Body of pancreas (tissue), 4 donors: ENCODE results near the gene ZNF341. TPM values are rescaled to one million over a fixed set of nuclear protein-coding genes. Genes with fewer than 3 reads are reported as not detected.

Experiments
- ATAC-seq: fragments of 150-250 bp; one replicate; pipeline ENCODE4 v1.9.1; 2016
- DNase-seq, 4 donors: peaks; one replicate each; pipeline ENCODE4 v3.0.0-alpha.2; 2019
- H3K27ac ChIP-seq, 4 donors: fragments of 200-600 bp; sonication (generic); 1 replicate in 3 of 4; 2 replicates in 1 of 4; pipeline versions ENCODE4 v1.5.1 to v1.6.1; 2016 to 2019; ENCODE audit warnings: mild to moderate bottlenecking in 1 of 4, mixed read lengths in 1 of 4, moderate library complexity in 1 of 4
- H3K27me3 ChIP-seq, 2 donors: fragments of 200-600 bp; sonication (generic); one replicate each; pipeline ENCODE4 v1.6.0; 2016; ENCODE audit warnings: mild to moderate bottlenecking in 1 of 2
- H3K36me3 ChIP-seq, 2 donors: fragments of 200-600 bp; sonication (generic); replicated peaks in 1 of 2; 2 replicates each; pipeline ENCODE4 v1.5.1; 2016; ENCODE audit warnings: low read depth in 2 of 2; ENCODE audit not compliant: insufficient read depth in 1 of 2
- H3K4me1 ChIP-seq: fragments of 200-600 bp; sonication (generic); one replicate; pipeline ENCODE4 v1.6.0; 2016
- H3K4me3 ChIP-seq, 2 donors: fragments of 200-600 bp; sonication (generic); 1 replicate in 1 of 2; 2 replicates in 1 of 2; pipeline ENCODE4 v1.5.1; 2016 to 2019
- H3K9me3 ChIP-seq, 3 donors: fragments of 200-600 bp; sonication (generic); 1 replicate in 2 of 3; 2 replicates in 1 of 3; pipeline ENCODE4 v1.5.1; 2016
- CTCF ChIP-seq, 7 experiments: fragments of 450-650 bp in 4 of 7; fragments of 200-600 bp in 3 of 7; sonication (generic) in 3 of 7; IDR thresholded peaks; one replicate each; pipeline ENCODE4 v1.5.1; 2016 to 2019; ENCODE audit warnings: antibody characterized with exemption in 7 of 7
- POLR2A ChIP-seq, 3 donors: fragments of 450-650 bp; IDR thresholded peaks; one replicate each; pipeline ENCODE4 v1.6.1; 2016; ENCODE audit warnings: antibody characterized with exemption in 3 of 3, mild to moderate bottlenecking in 2 of 3
- WGBS, 2 donors: methylation state at CpG; one replicate each; pipeline ENCODE4 v1.1.5; 2017; 5-methylcytosine and 5-hydroxymethylcytosine counted together
- intact Hi-C: fragments of 100-400 bp; cut with DNase I; formaldehyde crosslinking; loops from one replicate; pipeline ENCODE4 v1.15.1; 2023
- total RNA-seq, 2 donors: library from RNA; depleted of rRNA; stranded (reverse); fragments of >200 nt; gene quantifications; one replicate each; pipeline ENCODE4 v1.1.0, GENCODE V29; 2016

ZNF341 gene
- total RNA-seq, 2 donors from 2014 or later: 0.33 to 0.78 TPM

DNA sequence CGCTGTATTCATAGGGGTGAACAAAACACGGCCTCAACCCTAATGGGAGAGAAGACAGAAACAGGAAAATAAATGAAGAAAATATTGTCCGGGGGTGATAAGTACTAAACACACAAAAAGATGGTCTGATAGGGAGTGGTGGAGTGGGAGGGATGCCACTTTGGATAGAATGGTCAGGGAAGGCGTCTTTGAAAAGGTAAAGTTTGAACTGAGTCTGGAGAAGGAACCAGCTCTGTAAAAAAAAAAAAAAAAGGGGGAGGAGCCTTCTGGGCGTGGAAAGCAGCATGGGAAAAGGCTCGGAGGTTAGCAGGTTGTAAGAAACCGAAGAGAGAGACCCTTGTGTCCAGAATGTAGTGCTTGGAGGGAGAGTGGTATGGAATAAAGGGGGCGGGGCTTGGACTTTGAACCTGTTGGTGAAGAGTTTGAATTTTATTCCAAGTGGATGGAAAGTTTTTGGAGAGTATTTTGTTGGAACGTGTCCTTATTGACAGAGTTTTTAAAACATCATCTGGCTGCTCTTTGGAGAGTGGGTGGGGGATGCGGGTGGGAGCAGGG is 81.2 kb downstream of the ZNF341 start:
- Histone ChIP-seq H3K4me3 (peak overlapping the region in 1 of 2 donors; percentile 49), H3K36me3 (no peaks in the 10 kb centered on the region), H3K27me3 (no peaks in the 10 kb centered on the region), H3K27ac (peak overlapping the region; percentile 85 to 93 (median 90)), H3K9me3 (no peaks in the 10 kb centered on the region), H3K4me1 (peaks cover 51% of the 10 kb centered on the region)
- intact Hi-C loops: no loop called here
- ATAC-seq (no peak), DNase-seq (peak; percentile 38 to 58 (median 50))
- 8 to 9% methylated on average over 10 of the region's 10 CpGs for WGBS, 2 donors
- TF ChIP-seq POLR2A (IDR thresholded peaks at IDR 0.05) (no peak), CTCF (IDR thresholded peaks at IDR 0.05) (no peak)

DNA sequence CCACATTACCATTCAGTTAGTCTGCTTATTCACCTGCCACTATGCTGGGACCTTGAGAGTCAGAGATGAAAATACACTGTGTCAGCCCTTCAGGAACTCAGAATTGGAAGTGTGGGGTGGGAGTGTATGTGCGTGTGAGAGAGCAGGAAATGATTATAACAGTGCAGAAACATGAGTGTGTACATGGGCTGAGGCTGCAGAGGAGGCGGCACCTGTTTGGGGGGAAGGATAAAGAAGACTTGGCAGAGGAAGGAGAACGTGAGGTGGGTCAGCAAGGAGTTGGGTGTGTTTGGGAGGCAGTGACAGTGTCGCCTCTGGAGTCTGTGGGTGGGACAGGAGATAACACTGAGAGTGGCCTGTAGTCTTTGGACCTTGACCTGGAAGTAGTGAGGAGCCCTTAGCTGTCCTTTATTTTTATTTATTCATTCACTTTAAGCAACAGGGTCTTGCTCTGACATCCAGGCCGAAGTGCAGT is 82.5 kb downstream of the ZNF341 start:
- Histone ChIP-seq H3K27ac (no peak overlapping the region), H3K4me1 (peaks cover 51% of the 10 kb centered on the region)
- ATAC-seq: no peak

DNA sequence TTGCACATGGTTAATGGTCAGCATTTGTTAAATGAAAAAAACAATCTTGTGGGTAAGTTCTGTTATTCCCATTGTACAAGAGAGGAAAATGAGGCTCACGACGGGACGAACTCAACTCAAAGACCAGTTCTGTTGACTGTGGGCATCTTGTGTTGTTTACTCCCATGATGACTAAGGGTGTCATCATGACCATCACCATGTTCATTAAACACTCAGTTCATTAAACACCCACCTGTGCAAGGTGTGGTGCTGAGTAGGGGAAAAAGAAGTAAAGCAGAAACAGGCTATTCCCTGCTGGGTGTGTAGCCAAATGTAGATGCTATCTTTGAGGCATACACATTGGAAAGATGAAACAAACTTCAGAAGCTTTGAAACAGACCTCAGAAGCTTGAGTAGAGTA is 83.9 kb downstream of the ZNF341 start:
- Histone ChIP-seq H3K4me3 (no peak overlapping the region), H3K9me3 (no peaks in the 10 kb centered on the region), H3K36me3 (no peaks in the 10 kb centered on the region), H3K27ac (no peak overlapping the region), H3K4me1 (peaks cover 61% of the 10 kb centered on the region), H3K27me3 (no peaks in the 10 kb centered on the region)
- intact Hi-C loops: no loop called here
- ATAC-seq (no peak), DNase-seq (no peak)
- TF ChIP-seq POLR2A (IDR thresholded peaks at IDR 0.05) (no peak), CTCF (IDR thresholded peaks at IDR 0.05) (no peak)
- 91 to 92% methylated on average over 3 of the region's 3 CpGs for WGBS, 2 donors

More for the DNA sequence above, 82.5 kb downstream of the ZNF341 start:
- Histone ChIP-seq H3K9me3 (no peaks in the 10 kb centered on the region), H3K4me3 (no peak overlapping the region), H3K36me3 (no peaks in the 10 kb centered on the region), H3K27me3 (no peaks in the 10 kb centered on the region)
- TF ChIP-seq POLR2A (IDR thresholded peaks at IDR 0.05) (no peak), CTCF (IDR thresholded peaks at IDR 0.05) (no peak)
- DNase-seq: no peak
- WGBS, 2 donors: 30 to 31% methylated on average over 5 of the region's 5 CpGs
- intact Hi-C loops: no loop called here

GRCh38 chr20:33816191-33816590 is 84.4 kb downstream of the ZNF341 start:
- Histone ChIP-seq H3K9me3 (no peaks in the 10 kb centered on the region), H3K27me3 (no peaks in the 10 kb centered on the region), H3K36me3 (no peaks in the 10 kb centered on the region), H3K4me1 (peaks cover 61% of the 10 kb centered on the region), H3K27ac (no peak overlapping the region), H3K4me3 (no peak overlapping the region)
- TF ChIP-seq POLR2A (IDR thresholded peaks at IDR 0.05): no peak
- DNase-seq: no peak
- intact Hi-C loops: no loop called here
- WGBS, 2 donors: 82 to 95% methylated on average over 1 of the region's 1 CpG
- ATAC-seq: no peak

GRCh38 chr20:33817411-33817810 is 85.6 kb downstream of the ZNF341 start:
- Histone ChIP-seq H3K4me3 (no peak overlapping the region), H3K27ac (no peak overlapping the region), H3K9me3 (no peaks in the 10 kb centered on the region), H3K4me1 (peaks cover 55% of the 10 kb centered on the region), H3K36me3 (no peaks in the 10 kb centered on the region), H3K27me3 (no peaks in the 10 kb centered on the region)
- TF ChIP-seq POLR2A (IDR thresholded peaks at IDR 0.05): no peak
- DNase-seq (no peak), ATAC-seq (no peak)
- intact Hi-C loops: no loop called here
- 72 to 77% methylated on average over 5 of the region's 5 CpGs for WGBS, 2 donors

GRCh38 chr20:33819456-33819855 is 87.7 kb downstream of the ZNF341 start:
- H3K27ac ChIP-seq: no peak overlapping the region
- ATAC-seq (no peak), DNase-seq (no peak)
- no peaks in the 10 kb centered on the region for H3K9me3 ChIP-seq
- H3K36me3 ChIP-seq: no peaks in the 10 kb centered on the region
- peaks cover 39% of the 10 kb centered on the region for H3K4me1 ChIP-seq
- intact Hi-C loops: no loop called here
- H3K4me3 ChIP-seq: no peak overlapping the region
- 96 to 100% methylated on average over 1 of the region's 1 CpG for WGBS, 2 donors
- TF ChIP-seq CTCF (IDR thresholded peaks at IDR 0.05) (no peak), POLR2A (IDR thresholded peaks at IDR 0.05) (no peak)
- no peaks in the 10 kb centered on the region for H3K27me3 ChIP-seq
